NCI-H460 (cell line): Measurements from ENCODE around the gene ALOX15. TPM values are rescaled to one million over a fixed set of nuclear protein-coding genes. Genes with fewer than 3 reads are reported as not detected.

ENCODE experiments used
- small RNA-seq, 2 experiments: library from RNA; depleted of rRNA; stranded (forward); fragments of <200 nt; gene quantifications; one replicate each; pipeline ENCODE3, GENCODE V24; 2014
- total RNA-seq: library from RNA; depleted of rRNA; stranded (reverse); fragments of >200 nt; shearing (Covaris generic); gene quantifications from 2 replicates; pipeline ENCODE4 v1.2.3, GENCODE V29; 2014; rRNA removed

Gene ALOX15
- total RNA-seq, 1 experiment from 2014 or later: 2.3 TPM

Small RNAs within 50 kb of the gene (small RNA-seq; reads per million reads assigned to genes)
- gene RNU6-955P: 0 reads per million in 2 experiments

Other genes starting within 250 kb of the ALOX15 start
- gene SPNS3, start 207.7 kb downstream of the ALOX15 start, total RNA-seq: not detected in 2 replicates
- 0.52 TPM in 1 of 2 replicates, not detected in the other for gene SPNS2, start 142.8 kb downstream of the ALOX15 start, total RNA-seq
- 71.3 and 75.6 TPM in 2 replicates for gene MYBBP1A, start 86.3 kb downstream of the ALOX15 start, total RNA-seq
- not detected in 2 replicates for gene GGT6, start 81.1 kb downstream of the ALOX15 start, total RNA-seq
- 0.12 and 0.17 TPM in 2 replicates for gene SMTNL2, start 57.1 kb downstream of the ALOX15 start, total RNA-seq
- gene PELP1, start 62.5 kb upstream of the ALOX15 start, total RNA-seq: 58.2 and 61.8 TPM in 2 replicates
- gene ARRB2, start 69.0 kb upstream of the ALOX15 start, total RNA-seq: 28.8 and 32.9 TPM in 2 replicates
- 21.8 and 24.3 TPM in 2 replicates for gene MED11, start 89.8 kb upstream of the ALOX15 start, total RNA-seq
- 0.22 and 0.23 TPM in 2 replicates for gene ZMYND15, start 98.2 kb upstream of the ALOX15 start, total RNA-seq
- 16.2 and 18.0 TPM in 2 replicates for gene CXCL16, start 98.2 kb upstream of the ALOX15 start, total RNA-seq
- not detected in 2 replicates for gene TM4SF5, start 130.2 kb upstream of the ALOX15 start, total RNA-seq
- gene VMO1, start 144.7 kb upstream of the ALOX15 start, total RNA-seq: not detected in 2 replicates
- gene GLTPD2, start 147.3 kb upstream of the ALOX15 start, total RNA-seq: not detected in 2 replicates
- 141 and 171 TPM in 2 replicates for gene PSMB6, start 154.5 kb upstream of the ALOX15 start, total RNA-seq
- 9.7 and 14.8 TPM in 2 replicates for gene PLD2, start 165.5 kb upstream of the ALOX15 start, total RNA-seq
- 19.4 and 19.8 TPM in 2 replicates for gene MINK1, start 191.7 kb upstream of the ALOX15 start, total RNA-seq